GM23248 (cell line): ENCODE measurements around the gene VWA8.

Source experiments
- EZH2 ChIP-seq: fragments of 200-600 bp; sonication (generic); IDR thresholded peaks from 2 replicates; pipeline ENCODE4 v1.6.1; 2018; ENCODE audit warnings: antibody characterized with exemption, mild to moderate bottlenecking; ENCODE audit not compliant: insufficient read depth, poor library complexity, severe bottlenecking
- EZH2phosphoT487 ChIP-seq: fragments of 200-600 bp; sonication (generic); IDR thresholded peaks from 2 replicates; pipeline ENCODE4 v1.6.1; 2018; ENCODE audit warnings: antibody characterized with exemption, moderate library complexity, mild to moderate bottlenecking, low read depth; ENCODE audit not compliant: insufficient read depth

GRCh38 chr13:41960637-41961465, at the start of gene VWA8:
- TF ChIP-seq EZH2 (no peak), EZH2phosphoT487 (no peak)
